ENCODE data around the gene MAGI1.

DNA sequence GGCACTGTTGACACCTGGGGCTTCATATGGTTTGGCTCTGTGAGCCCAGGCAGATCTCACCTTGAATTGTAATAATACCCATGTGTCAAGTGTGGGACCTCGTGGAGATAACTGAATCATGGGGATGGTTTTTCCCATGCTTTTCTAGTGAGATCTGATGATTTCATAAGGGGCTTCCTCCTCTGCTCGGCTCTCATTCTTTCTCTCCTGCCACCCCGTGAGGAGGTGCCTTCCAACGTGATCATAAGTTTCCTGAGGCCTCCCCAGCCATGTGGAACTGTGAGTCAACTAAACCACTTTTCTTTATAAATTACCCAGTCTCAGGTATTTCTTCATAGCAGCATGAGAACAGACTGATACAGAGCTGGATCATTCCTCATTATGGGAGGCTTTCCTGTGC is 695.0 kb downstream of the MAGI1 start:
- no peak for TF ChIP-seq POLR2A (IDR thresholded peaks at IDR 0.05)
- TF ChIP-seq, protein P1, sequence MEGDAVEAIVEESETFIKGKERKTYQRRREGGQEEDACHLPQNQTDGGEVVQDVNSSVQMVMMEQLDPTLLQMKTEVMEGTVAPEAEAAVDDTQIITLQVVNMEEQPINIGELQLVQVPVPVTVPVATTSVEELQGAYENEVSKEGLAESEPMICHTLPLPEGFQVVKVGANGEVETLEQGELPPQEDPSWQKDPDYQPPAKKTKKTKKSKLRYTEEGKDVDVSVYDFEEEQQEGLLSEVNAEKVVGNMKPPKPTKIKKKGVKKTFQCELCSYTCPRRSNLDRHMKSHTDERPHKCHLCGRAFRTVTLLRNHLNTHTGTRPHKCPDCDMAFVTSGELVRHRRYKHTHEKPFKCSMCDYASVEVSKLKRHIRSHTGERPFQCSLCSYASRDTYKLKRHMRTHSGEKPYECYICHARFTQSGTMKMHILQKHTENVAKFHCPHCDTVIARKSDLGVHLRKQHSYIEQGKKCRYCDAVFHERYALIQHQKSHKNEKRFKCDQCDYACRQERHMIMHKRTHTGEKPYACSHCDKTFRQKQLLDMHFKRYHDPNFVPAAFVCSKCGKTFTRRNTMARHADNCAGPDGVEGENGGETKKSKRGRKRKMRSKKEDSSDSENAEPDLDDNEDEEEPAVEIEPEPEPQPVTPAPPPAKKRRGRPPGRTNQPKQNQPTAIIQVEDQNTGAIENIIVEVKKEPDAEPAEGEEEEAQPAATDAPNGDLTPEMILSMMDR (IDR thresholded peaks at IDR 0.05): no peak
